OCI-LY3 (cell line): ENCODE data around the gene NMRK1.

ENCODE experiments used
- H2AFZ ChIP-seq: fragments of 200-600, 300-600 bp; shearing (Covaris generic); 2 replicates; pipeline ENCODE4 v1.6.0; 2014; ENCODE audit warnings: antibody characterized with exemption, low read depth, low read length
- H3K27ac ChIP-seq: fragments of 200-600, 300-600 bp; sonication (generic); 2 replicates; pipeline ENCODE4 v1.5.1; 2014; ENCODE audit warnings: mild to moderate bottlenecking, low read length, moderate library complexity, mixed read lengths
- H3K27me3 ChIP-seq: fragments of 200-600, 300-600 bp; sonication (generic); 2 replicates; pipeline ENCODE4 v1.6.1; 2014; ENCODE audit warnings: low read depth, low read length, mixed read lengths
- H3K36me3 ChIP-seq: fragments of 200-600, 300-600 bp; sonication (generic); replicated peaks from 2 replicates; pipeline ENCODE3; 2014; ENCODE audit warnings: low read depth, low read length, mixed read lengths
- H3K4me1 ChIP-seq: fragments of 300-600, 200-600 bp; sonication (generic); 2 replicates; pipeline ENCODE4 v1.6.1; 2014; ENCODE audit warnings: low read length, mixed read lengths
- H3K4me2 ChIP-seq: fragments of 200-600, 300-600 bp; sonication (generic); 2 replicates; pipeline ENCODE4 v1.6.1; 2014; ENCODE audit warnings: low read length, mixed read lengths
- H3K4me3 ChIP-seq: fragments of 300-600, 200-600 bp; sonication (generic); 2 replicates; pipeline ENCODE4 v1.5.1; 2014; ENCODE audit warnings: antibody characterized with exemption, mild to moderate bottlenecking, low read length, moderate library complexity
- H3K79me2 ChIP-seq: fragments of 300-600, 200-600 bp; shearing (Covaris generic); 2 replicates; pipeline ENCODE4 v1.6.1; 2014; ENCODE audit warnings: mild to moderate bottlenecking, low read length, mixed read lengths
- H3K9ac ChIP-seq: fragments of 300-600, 200-600 bp; shearing (Covaris generic); 2 replicates; pipeline ENCODE4 v1.6.0; 2014; ENCODE audit warnings: mild to moderate bottlenecking, low read length, moderate library complexity
- H3K9me3 ChIP-seq: fragments of 200-600, 300-600 bp; shearing (Covaris generic); 2 replicates; pipeline ENCODE4 v1.6.1; 2014; ENCODE audit warnings: low read length, mixed read lengths; ENCODE audit not compliant: insufficient read depth
- H4K20me1 ChIP-seq: fragments of 200-600, 300-600 bp; sonication (generic); 2 replicates; pipeline ENCODE4 v1.6.1; 2016; ENCODE audit warnings: low read length, mixed read lengths; ENCODE audit not compliant: insufficient read depth
- EZH2phosphoT487 ChIP-seq: fragments of 200-600 bp; shearing (Covaris generic); IDR thresholded peaks from 2 replicates; pipeline ENCODE4 v1.6.1; 2018; ENCODE audit warnings: antibody characterized with exemption, mixed run types, low read depth
- TF ChIP-seq, protein P1 (sequence below): fragments of 200-600, 300-600 bp; sonication (generic); IDR thresholded peaks from 2 replicates; pipeline ENCODE4 v1.5.1; 2014; ENCODE audit warnings: antibody characterized with exemption, low read length, low read depth

Gene NMRK1

DNA sequence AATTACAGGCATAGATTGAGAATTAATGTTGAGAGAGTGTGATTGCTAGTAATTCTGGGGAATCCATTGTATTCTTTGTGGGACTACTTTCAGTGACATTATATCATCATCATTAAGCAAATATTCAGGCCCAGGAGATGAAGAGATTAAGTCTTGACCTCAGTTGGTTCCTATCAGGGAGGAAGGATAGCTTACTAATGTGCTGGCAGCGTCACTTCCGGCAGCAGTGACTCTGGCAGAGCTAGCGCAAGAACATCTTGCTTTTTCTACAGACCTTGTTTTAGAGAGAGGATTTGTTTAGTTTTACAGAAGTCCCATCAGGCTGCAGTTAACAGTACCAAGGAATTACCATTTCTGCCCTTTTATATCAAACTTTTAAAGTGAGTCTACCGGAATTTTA is 20.6 kb upstream of the NMRK1 start:
- Histone ChIP-seq H3K4me3 (no peak overlapping the region), H3K27me3 (no peaks in the 10 kb centered on the region), H3K27ac (no peak overlapping the region), H3K9me3 (no peaks in the 10 kb centered on the region), H3K79me2 (no peaks in the 10 kb centered on the region), H3K4me2 (no peak overlapping the region), H2AFZ (no peak overlapping the region), H4K20me1 (0 out of 2 replicates have a peak, but pooled peaks cover 6% of the 10 kb centered on the region), H3K4me1 (no peaks in the 10 kb centered on the region), H3K9ac (no peak overlapping the region), H3K36me3 (no peaks in the 10 kb centered on the region)
- TF ChIP-seq, protein P1, sequence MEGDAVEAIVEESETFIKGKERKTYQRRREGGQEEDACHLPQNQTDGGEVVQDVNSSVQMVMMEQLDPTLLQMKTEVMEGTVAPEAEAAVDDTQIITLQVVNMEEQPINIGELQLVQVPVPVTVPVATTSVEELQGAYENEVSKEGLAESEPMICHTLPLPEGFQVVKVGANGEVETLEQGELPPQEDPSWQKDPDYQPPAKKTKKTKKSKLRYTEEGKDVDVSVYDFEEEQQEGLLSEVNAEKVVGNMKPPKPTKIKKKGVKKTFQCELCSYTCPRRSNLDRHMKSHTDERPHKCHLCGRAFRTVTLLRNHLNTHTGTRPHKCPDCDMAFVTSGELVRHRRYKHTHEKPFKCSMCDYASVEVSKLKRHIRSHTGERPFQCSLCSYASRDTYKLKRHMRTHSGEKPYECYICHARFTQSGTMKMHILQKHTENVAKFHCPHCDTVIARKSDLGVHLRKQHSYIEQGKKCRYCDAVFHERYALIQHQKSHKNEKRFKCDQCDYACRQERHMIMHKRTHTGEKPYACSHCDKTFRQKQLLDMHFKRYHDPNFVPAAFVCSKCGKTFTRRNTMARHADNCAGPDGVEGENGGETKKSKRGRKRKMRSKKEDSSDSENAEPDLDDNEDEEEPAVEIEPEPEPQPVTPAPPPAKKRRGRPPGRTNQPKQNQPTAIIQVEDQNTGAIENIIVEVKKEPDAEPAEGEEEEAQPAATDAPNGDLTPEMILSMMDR = no peak
- TF ChIP-seq EZH2phosphoT487 = no peak

DNA sequence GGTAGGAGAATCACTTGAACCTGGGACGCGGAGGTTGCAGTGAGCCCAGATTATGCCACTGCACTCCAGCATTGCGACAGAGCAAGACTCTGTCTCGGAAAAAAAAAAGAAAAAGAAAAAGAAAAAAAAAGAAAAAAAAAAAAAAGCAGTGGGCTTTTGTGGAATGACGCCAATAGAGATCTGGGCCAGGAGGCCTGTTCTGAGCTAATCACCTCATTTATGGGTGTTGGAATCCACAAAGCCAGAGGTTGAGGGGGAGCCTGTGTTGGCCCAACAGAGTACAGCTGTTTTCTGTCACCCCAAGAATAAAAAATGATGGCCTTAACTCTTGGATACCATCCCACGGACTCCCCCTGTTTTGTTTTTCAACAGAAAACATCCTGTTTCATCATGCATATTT is 18.9 kb upstream of the NMRK1 start:
- H3K4me2 ChIP-seq = no peak overlapping the region
- no peak overlapping the region for H3K4me3 ChIP-seq
- 0 out of 2 replicates have a peak, but pooled peaks cover 6% of the 10 kb centered on the region for H4K20me1 ChIP-seq
- H2AFZ ChIP-seq = no peak overlapping the region
- H3K9me3 ChIP-seq = no peaks in the 10 kb centered on the region
- H3K27ac ChIP-seq = no peak overlapping the region
- H3K27me3 ChIP-seq = no peaks in the 10 kb centered on the region
- no peaks in the 10 kb centered on the region for H3K36me3 ChIP-seq
- TF ChIP-seq, protein P1 = no peak
- no peak for TF ChIP-seq EZH2phosphoT487
- no peak overlapping the region for H3K9ac ChIP-seq
- no peaks in the 10 kb centered on the region for H3K79me2 ChIP-seq
- no peaks in the 10 kb centered on the region for H3K4me1 ChIP-seq

DNA sequence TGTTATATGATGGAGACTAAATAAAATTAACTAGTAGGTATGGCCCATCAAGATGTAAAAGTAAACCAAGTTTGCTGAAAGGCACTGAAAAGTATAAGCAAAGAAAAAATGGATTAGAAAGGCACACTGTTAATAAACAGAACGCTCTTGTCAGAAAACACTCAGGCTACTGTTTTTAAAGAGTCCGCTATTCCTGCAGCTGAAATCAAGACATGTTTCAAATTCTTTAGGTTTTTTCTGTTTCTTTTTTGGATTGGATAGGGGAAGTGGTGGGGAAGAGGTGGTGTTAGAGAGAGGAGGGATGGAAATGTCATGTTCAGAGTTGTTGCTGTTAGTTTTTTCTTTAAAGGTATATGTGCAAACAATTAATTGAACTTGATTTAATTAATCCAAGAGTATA is 17.9 kb upstream of the NMRK1 start:
- Histone ChIP-seq H3K4me3 (no peak overlapping the region), H3K36me3 (no peaks in the 10 kb centered on the region), H3K9ac (no peak overlapping the region), H3K27me3 (no peaks in the 10 kb centered on the region), H3K79me2 (no peaks in the 10 kb centered on the region; the same call in 1 of the 2 replicates), H3K9me3 (no peaks in the 10 kb centered on the region), H4K20me1 (0 out of 2 replicates have a peak, but pooled peaks cover 6% of the 10 kb centered on the region), H3K4me1 (no peaks in the 10 kb centered on the region), H3K27ac (no peak overlapping the region), H3K4me2 (no peak overlapping the region), H2AFZ (no peak overlapping the region)
- TF ChIP-seq, protein P1 = no peak
- TF ChIP-seq EZH2phosphoT487 = no peak

DNA sequence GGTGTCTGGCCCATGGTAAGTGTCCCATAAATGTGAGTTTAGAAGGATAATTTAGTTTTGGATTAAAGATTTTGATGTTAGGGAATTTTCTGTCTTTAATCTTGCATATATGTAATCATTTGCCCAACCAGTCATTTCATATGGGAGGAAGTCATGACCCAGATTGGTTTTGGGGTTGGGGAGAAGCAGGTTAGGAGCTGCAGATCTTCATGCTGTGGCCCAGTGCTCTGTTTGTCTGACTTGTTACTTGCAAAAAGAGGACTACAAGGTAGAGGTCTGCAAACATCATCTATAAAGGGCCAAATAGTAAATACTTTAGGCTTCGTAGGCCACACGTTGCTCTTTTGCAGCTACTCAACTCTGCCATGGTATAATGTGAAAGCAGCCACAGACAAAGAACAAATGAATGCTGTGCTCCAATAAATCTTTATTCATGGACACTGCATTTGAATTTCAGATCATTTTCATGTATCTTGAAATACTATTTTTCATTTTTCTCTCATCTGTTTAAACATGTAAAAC is 17.1 kb upstream of the NMRK1 start:
- Histone ChIP-seq H3K4me3 (no peak overlapping the region), H3K79me2 (no peaks in the 10 kb centered on the region; the same call in 1 of the 2 replicates), H3K4me2 (no peak overlapping the region), H3K9ac (no peak overlapping the region), H3K36me3 (no peaks in the 10 kb centered on the region), H3K4me1 (no peaks in the 10 kb centered on the region), H4K20me1 (0 out of 2 replicates have a peak, but pooled peaks cover 6% of the 10 kb centered on the region), H3K9me3 (no peaks in the 10 kb centered on the region), H2AFZ (no peak overlapping the region), H3K27me3 (no peaks in the 10 kb centered on the region), H3K27ac (no peak overlapping the region)
- TF ChIP-seq, protein P1 = no peak
- no peak for TF ChIP-seq EZH2phosphoT487
